SK-N-SH (cell line): ENCODE data around the gene TOR1AIP1.

Experiments
- CTCF ChIP-seq: fragments of 200-600 bp; sonication (generic); IDR thresholded peaks from 2 replicates; pipeline ENCODE4 v1.6.1; 2017; ENCODE audit warnings: antibody characterized with exemption, mild to moderate bottlenecking, moderate library complexity
- FOSL2 ChIP-seq: IDR thresholded peaks from 2 replicates; pipeline ENCODE4 v1.4.0; 2012; ENCODE audit warnings: low read depth, mild to moderate bottlenecking, moderate library complexity, borderline replicate concordance
- NRF1 ChIP-seq: IDR thresholded peaks from 2 replicates; pipeline ENCODE4 v1.6.1; 2012; ENCODE audit warnings: low read depth, mild to moderate bottlenecking, low read length
- RFX5 ChIP-seq: IDR thresholded peaks from 2 replicates; pipeline ENCODE4 v1.6.1; 2012; ENCODE audit warnings: mild to moderate bottlenecking, improper control_type of control experiment, low read length

DNA sequence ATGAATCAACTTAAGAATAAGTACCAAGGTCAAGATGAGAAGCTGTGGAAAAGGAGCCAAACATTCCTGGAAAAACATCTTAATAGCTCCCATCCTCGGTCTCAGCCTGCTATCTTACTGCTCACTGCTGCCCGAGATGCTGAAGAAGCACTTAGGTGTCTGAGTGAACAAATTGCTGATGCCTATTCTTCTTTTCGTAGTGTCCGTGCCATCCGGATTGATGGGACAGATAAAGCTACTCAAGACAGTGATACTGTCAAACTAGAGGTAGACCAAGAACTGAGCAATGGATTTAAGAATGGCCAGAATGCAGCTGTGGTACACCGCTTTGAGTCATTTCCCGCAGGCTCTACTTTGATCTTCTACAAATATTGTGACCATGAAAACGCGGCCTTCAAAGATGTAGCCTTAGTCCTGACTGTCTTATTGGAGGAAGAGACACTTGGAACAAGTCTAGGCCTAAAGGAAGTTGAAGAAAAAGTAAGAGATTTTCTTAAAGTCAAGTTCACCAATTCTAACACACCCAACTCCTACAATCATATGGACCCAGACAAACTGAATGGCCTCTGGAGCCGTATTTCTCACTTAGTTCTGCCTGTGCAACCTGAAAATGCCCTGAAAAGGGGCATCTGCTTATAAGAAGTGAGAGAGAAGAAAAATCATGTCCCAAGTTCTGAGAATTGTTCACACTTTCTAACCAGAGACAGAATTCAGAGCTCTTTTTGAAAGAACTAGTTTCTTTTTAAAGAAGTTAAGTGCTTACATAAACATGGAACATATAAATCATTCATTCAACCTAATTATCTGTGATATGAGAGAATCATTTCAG, 35.7 kb downstream of the TOR1AIP1 start:
- TF ChIP-seq CTCF (no peak), RFX5 (no peak), FOSL2 (no peak), NRF1 (no peak)
